Osteocyte (in vitro differentiated cells): Measurements from ENCODE around the gene CNOT6. TPM values are rescaled to one million over a fixed set of nuclear protein-coding genes. Genes with fewer than 3 reads are reported as not detected.

ENCODE experiments used
- DNase-seq: peaks from one replicate; pipeline ENCODE4 v3.0.0; 2021; ENCODE audit warnings: mixed read lengths; ENCODE audit not compliant: unreplicated experiment; ENCODE audit errors: extremely low spot score
- H3K27ac Mint-ChIP-seq: one replicate; pipeline ENCODE4 v1.8.0; 2021; ENCODE audit warnings: mild to moderate bottlenecking, mixed read lengths; ENCODE audit not compliant: unreplicated experiment
- H3K27me3 Mint-ChIP-seq: one replicate; pipeline ENCODE4 v1.8.0; 2021; ENCODE audit warnings: mixed read lengths; ENCODE audit not compliant: unreplicated experiment
- H3K36me3 Mint-ChIP-seq: one replicate; pipeline ENCODE4 v1.8.0; 2021; ENCODE audit warnings: mixed read lengths; ENCODE audit not compliant: unreplicated experiment
- H3K4me1 Mint-ChIP-seq: one replicate; pipeline ENCODE4 v1.8.0; 2021; ENCODE audit warnings: mixed read lengths; ENCODE audit not compliant: unreplicated experiment
- H3K4me3 Mint-ChIP-seq: one replicate; pipeline ENCODE4 v1.8.0; 2021; ENCODE audit warnings: mild to moderate bottlenecking, moderate library complexity, mixed read lengths; ENCODE audit not compliant: unreplicated experiment
- H3K9me3 Mint-ChIP-seq: one replicate; pipeline ENCODE4 v1.8.0; 2021; ENCODE audit warnings: mixed read lengths; ENCODE audit not compliant: unreplicated experiment
- CTCF ChIP-seq: fragments of 200-600 bp; sonication (generic); IDR thresholded peaks from 2 replicates; pipeline ENCODE4 v1.5.0; 2021; ENCODE audit warnings: antibody characterized with exemption, mild to moderate bottlenecking, moderate library complexity
- total RNA-seq: library from RNA; stranded (reverse); gene quantifications from 2 replicates; pipeline ENCODE4 v1.2.1, GENCODE V29; 2021

Gene CNOT6
- total RNA-seq, 1 donor from 2014 or later: 33.5 TPM

- Mint-ChIP-seq H3K27me3 (no peaks in the 10 kb centered on the region), H3K27ac (no peak overlapping the region), H3K9me3 (no peaks in the 10 kb centered on the region), H3K4me1 (peaks cover 3% of the 10 kb centered on the region), H3K36me3 (no peaks in the 10 kb centered on the region), H3K4me3 (no peak overlapping the region)
- no peak for TF ChIP-seq CTCF
- DNase-seq: no peak
Measured at GRCh38 chr5:180624587-180624986, 130.4 kb downstream of the CNOT6 start.

GRCh38 chr5:180625125-180625790 lies 131.1 kb downstream of the CNOT6 start:
- peaks cover 3% of the 10 kb centered on the region for H3K4me1 Mint-ChIP-seq
- no peaks in the 10 kb centered on the region for H3K36me3 Mint-ChIP-seq
- H3K9me3 Mint-ChIP-seq: no peaks in the 10 kb centered on the region
- no peak for TF ChIP-seq CTCF
- H3K27ac Mint-ChIP-seq: no peak overlapping the region
- DNase-seq: no peak
- no peak overlapping the region for H3K4me3 Mint-ChIP-seq
- H3K27me3 Mint-ChIP-seq: no peaks in the 10 kb centered on the region

DNA sequence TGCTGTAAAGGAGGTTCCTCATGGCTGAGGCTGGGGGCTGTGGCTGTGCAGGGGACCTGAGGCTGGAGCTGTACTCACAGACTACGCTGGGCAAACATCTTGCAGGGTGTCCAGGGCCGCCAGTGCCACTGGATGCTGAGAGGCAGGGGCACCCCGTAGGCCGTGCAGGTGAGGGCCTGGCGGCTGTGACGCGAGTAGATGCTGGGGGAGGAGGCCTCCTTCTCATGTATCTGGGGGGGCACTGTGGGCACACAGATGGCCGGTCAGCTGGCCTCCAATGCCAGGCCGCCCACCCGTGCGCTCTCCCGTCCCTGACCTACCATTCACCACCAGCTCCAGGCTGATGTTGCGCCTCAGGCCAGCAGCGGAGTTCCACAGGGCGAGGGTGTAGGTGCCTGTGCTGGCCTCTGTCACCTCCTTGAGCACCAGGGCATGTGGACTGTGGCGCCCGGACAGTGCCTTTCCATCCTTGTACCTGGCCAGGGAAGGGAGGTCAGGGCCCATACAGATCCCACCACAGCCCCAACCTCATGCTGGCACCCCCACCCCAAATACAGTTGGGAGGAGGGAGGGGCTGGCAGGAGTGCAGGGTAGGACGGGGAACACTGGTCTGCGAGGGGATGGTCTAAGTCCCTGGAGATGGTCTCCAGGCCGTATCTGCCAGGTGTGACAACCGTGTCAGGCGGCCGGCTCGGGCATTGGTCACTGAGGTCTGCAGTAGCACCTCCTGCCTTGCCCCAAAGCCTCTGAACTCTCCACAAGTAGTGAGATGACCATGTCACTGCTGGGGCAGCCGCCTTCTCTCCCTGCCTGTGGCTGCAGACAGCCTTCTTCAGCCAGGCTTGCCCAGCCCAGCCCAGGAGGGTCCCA lies 131.8 kb downstream of the CNOT6 start:
- Mint-ChIP-seq H3K36me3 (no peaks in the 10 kb centered on the region), H3K4me3 (no peak overlapping the region), H3K4me1 (peaks cover 3% of the 10 kb centered on the region), H3K27me3 (no peaks in the 10 kb centered on the region), H3K9me3 (no peaks in the 10 kb centered on the region), H3K27ac (no peak overlapping the region)
- no peak for TF ChIP-seq CTCF
- no peak for DNase-seq

DNA sequence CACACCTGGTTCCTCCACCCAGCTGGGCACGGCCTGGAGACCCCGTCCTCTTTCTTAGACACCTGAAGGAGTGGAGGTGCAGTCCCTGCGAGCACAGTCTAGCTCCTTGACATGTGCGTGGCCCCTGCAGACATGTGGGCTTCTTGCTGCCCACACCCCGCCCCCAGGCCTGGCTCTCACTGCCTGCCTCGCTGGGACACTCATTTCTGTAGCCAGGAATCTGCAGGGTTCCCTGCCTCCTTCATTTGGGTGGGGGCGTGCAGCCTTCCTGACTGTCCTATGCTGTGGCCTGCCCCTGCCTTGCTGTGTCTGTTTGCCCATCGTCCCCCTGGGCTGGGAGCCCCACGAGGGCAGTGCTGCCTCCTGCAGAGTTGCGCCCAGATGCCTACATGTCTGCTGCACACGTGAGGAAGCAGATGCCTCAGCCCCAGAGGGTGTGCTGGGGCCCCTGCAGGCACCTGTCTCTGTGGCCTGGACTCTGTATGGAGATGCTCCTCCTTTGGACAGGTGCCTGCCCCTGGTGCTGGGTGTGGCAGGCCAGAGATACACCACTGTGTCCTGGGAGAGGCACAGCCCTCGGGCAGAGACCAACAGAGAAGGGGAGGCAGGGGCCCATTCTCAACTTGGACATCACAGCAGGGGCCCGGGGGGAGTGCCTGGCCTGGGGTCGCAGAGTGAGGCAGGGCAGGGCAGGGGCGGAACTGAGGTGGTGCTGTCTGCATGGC lies 132.6 kb downstream of the CNOT6 start:
- no peaks in the 10 kb centered on the region for H3K27me3 Mint-ChIP-seq
- H3K36me3 Mint-ChIP-seq: no peaks in the 10 kb centered on the region
- DNase-seq: no peak
- peaks cover 3% of the 10 kb centered on the region for H3K4me1 Mint-ChIP-seq
- H3K27ac Mint-ChIP-seq: no peak overlapping the region
- H3K9me3 Mint-ChIP-seq: no peaks in the 10 kb centered on the region
- no peak overlapping the region for H3K4me3 Mint-ChIP-seq
- no peak for TF ChIP-seq CTCF
